Large intestine (tissue), 3 donors: Measurements from ENCODE around the gene HTR2C. TPM values are rescaled to one million over a fixed set of nuclear protein-coding genes. Genes with fewer than 3 reads are reported as not detected.

Experiments
- DNase-seq, 2 donors: peaks; one replicate each; pipeline versions ENCODE4 v3.0.0 to v3.0.0-alpha.2; 2013
- H3K27ac ChIP-seq: one replicate; pipeline ENCODE4 v1.5.1; 2013; ENCODE audit warnings: low read length
- H3K27me3 ChIP-seq: 2 replicates; pipeline ENCODE4 v1.6.1; 2013; ENCODE audit warnings: low read length; ENCODE audit not compliant: control insufficient read depth, insufficient read depth
- H3K36me3 ChIP-seq: 2 replicates; pipeline ENCODE4 v1.6.1; 2013; ENCODE audit warnings: low read length; ENCODE audit not compliant: control insufficient read depth, insufficient read depth
- H3K4me1 ChIP-seq: one replicate; pipeline ENCODE4 v1.6.1; 2013; ENCODE audit warnings: low read length; ENCODE audit not compliant: control insufficient read depth, insufficient read depth
- H3K4me3 ChIP-seq: one replicate; pipeline ENCODE4 v1.5.1; 2013; ENCODE audit warnings: low read length
- H3K9me3 ChIP-seq: one replicate; pipeline ENCODE4 v1.6.1; 2013; ENCODE audit warnings: mild to moderate bottlenecking, low read depth, low read length, moderate library complexity; ENCODE audit not compliant: control insufficient read depth
- WGBS: methylation state at CpG from one replicate; pipeline ENCODE4 v1.1.5; 2013; ENCODE audit warnings: low lambda C conversion rate; ENCODE audit not compliant: insufficient coverage; 5-methylcytosine and 5-hydroxymethylcytosine counted together
- polyA plus RNA-seq: library from polyadenylated mRNA; unstranded; fragments of 120-200 nt; gene quantifications from one replicate; pipeline ENCODE4 v1.2.1, GENCODE V29; 2013

The HTR2C gene
- polyA plus RNA-seq, 1 donor = not detected

DNA sequence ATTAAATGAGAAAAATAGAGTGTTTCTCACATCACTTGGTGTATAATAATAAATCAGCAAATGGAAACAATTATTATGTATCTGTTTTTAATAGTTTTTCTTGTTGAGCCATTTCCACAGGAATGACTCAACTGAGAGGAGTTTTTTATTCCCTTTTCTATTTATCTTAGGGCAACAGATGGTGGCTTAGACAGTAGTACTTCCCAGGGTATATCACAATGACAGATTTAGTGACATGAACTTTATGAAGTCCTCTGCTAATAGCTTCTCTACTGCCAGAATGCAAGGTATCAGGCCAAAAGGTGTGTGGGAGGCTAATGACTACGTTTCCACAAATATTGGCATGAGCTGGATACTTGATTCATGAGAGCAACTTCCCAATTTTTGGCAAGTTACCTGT is 126.7 kb downstream of the HTR2C start:
- WGBS = no CpG with 5 or more reads among the region's 1 CpG
- Histone ChIP-seq H3K27me3 (no peaks in the 10 kb centered on the region), H3K4me3 (no peak overlapping the region), H3K9me3 (no peaks in the 10 kb centered on the region), H3K4me1 (no peaks in the 10 kb centered on the region), H3K36me3 (no peaks in the 10 kb centered on the region), H3K27ac (no peak overlapping the region)
- DNase-seq = no peak

DNA sequence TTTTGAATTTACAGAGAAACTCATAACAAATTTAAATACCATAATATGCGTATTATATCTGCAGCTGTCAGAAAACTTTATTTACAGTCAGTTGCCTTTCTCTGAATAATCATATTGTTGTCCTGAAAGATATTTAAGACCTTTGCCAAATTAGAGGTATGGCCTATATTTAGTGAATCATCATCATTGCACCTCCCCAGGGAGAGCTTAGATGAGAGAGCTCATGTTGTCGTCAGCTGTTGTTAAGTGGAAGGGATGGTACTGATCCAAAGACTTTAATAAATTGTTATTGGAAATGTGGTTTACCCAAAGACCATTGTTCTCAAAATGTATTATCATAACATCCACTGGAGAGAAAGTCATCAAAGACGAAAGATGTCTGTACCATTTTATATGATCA is 128.6 kb downstream of the HTR2C start:
- no peaks in the 10 kb centered on the region for H3K36me3 ChIP-seq
- H3K4me1 ChIP-seq = no peaks in the 10 kb centered on the region
- no peaks in the 10 kb centered on the region for H3K9me3 ChIP-seq
- no peak overlapping the region for H3K27ac ChIP-seq
- DNase-seq = no peak
- H3K27me3 ChIP-seq = no peaks in the 10 kb centered on the region
- WGBS = no CpG with 5 or more reads among the region's 3 CpGs
- H3K4me3 ChIP-seq = no peak overlapping the region

DNA sequence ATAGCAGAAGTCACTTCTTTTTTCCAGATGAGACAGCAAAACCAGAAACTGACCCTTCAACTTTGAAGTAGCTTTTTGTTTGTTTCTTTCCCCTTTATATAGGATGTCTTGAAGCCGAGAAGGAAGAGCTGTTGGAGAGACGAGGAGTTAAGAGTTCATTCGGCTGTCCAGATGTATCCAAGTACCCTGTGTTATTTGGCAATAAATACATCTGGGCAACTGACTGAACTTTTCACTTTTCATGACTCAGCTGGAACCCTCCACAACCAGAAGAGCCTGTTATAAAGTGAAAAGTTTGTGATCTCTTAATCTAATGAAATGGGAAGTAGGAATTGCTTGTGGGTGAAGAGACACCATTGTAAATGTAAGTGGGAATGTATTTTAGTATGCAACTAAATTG is 131.2 kb downstream of the HTR2C start:
- no CpG with 5 or more reads among the region's 3 CpGs for WGBS
- Histone ChIP-seq H3K4me1 (no peaks in the 10 kb centered on the region), H3K27ac (no peak overlapping the region), H3K9me3 (no peaks in the 10 kb centered on the region), H3K4me3 (no peak overlapping the region), H3K27me3 (no peaks in the 10 kb centered on the region), H3K36me3 (no peaks in the 10 kb centered on the region)
- no peak for DNase-seq

DNA sequence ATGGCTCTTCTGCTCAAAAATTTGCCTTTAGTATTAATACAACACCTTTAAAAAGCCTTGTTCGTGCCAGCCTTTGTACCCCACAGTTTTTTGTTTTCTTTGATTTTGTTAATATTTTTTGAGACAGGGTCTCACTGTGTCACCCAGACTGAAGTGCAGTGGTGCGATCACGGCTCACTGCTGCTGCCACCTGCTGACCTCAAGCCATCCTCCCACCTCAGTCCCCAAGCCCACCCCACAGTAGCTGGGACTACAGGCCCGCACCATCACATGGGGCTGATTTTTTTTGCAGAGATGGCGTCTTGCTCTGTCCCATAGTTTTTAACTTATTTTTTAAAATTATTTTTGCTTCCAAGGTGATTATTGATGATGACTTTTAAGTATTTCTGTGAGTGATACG is 134.0 kb downstream of the HTR2C start:
- no peak overlapping the region for H3K27ac ChIP-seq
- no peaks in the 10 kb centered on the region for H3K27me3 ChIP-seq
- no peak overlapping the region for H3K4me3 ChIP-seq
- H3K9me3 ChIP-seq = no peaks in the 10 kb centered on the region
- no peaks in the 10 kb centered on the region for H3K4me1 ChIP-seq
- H3K36me3 ChIP-seq = no peaks in the 10 kb centered on the region
- WGBS = no CpG with 5 or more reads among the region's 6 CpGs
- DNase-seq = no peak

DNA sequence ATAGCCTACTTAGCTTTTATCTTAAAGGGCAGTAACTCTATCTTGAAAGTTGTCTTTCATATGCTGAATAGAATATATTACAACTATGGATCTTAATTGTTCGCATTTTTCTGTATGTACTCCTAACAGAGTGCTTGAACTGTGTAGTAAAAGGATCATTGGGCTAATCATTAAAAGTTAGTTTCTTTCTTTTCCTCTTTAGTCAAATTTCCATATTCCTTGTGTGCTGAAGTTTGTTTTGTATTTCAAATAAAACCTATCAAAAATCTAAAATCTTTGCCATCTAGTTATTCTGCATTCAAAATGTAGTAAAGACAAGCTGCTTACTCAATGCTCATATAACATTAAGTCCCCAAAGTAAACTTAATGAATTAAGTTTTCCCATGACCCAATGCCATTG is 182.7 kb downstream of the HTR2C start:
- no peak for DNase-seq
- H3K27ac ChIP-seq = no peak overlapping the region
- H3K36me3 ChIP-seq = no peaks in the 10 kb centered on the region
- H3K27me3 ChIP-seq = no peaks in the 10 kb centered on the region
- WGBS = no CpG with 5 or more reads among the region's 1 CpG
- H3K4me1 ChIP-seq = no peaks in the 10 kb centered on the region
- no peak overlapping the region for H3K4me3 ChIP-seq
- no peaks in the 10 kb centered on the region for H3K9me3 ChIP-seq

DNA sequence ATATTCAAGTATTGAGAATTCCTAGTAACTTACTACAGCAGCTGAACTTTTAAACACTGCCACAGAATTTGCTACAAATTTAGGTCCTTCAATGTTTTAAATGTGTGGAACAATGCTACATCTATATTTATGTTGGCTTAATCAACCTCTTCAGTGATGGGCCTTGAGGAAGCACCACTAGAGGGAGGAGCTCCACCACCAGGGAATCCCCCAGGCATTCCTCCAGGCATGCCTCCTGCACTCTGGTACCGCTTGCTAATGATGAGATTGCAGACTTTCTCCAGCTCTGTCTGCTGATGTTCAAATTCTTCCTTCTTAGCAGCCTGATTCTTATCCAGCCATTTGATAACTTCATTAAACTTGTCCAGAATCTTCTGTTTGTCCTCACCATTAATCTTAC is 190.8 kb downstream of the HTR2C start:
- Histone ChIP-seq H3K4me3 (no peak overlapping the region), H3K36me3 (no peaks in the 10 kb centered on the region), H3K9me3 (no peaks in the 10 kb centered on the region), H3K27ac (no peak overlapping the region), H3K27me3 (no peaks in the 10 kb centered on the region), H3K4me1 (no peaks in the 10 kb centered on the region)
- DNase-seq = peak in 1 of 2 donors; percentile 0
- WGBS = no CpG with 5 or more reads among the region's 1 CpG

DNA sequence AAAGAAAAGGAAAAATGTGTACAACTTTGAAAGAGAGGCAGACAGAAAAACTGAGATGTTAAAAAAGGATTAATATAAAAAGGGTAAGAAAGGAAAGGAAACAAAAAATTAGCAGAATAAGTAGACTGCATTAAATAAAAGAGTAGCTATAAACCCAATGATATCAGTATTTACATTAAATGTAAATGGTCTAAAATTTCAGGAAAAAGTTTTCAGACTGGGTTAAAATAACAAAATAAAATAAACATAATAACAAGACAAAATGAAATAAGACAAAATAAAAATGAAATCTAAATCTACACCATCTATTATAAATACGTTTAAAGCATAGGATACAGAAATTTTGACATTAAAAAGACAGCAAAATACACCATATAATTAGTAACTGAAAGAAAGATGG is 199.0 kb downstream of the HTR2C start:
- H3K36me3 ChIP-seq = no peaks in the 10 kb centered on the region
- H3K4me1 ChIP-seq = no peaks in the 10 kb centered on the region
- no peak for DNase-seq
- no peaks in the 10 kb centered on the region for H3K27me3 ChIP-seq
- H3K9me3 ChIP-seq = no peaks in the 10 kb centered on the region
- no CpG with 5 or more reads among the region's 1 CpG for WGBS
- H3K4me3 ChIP-seq = no peak overlapping the region
- H3K27ac ChIP-seq = no peak overlapping the region

DNA sequence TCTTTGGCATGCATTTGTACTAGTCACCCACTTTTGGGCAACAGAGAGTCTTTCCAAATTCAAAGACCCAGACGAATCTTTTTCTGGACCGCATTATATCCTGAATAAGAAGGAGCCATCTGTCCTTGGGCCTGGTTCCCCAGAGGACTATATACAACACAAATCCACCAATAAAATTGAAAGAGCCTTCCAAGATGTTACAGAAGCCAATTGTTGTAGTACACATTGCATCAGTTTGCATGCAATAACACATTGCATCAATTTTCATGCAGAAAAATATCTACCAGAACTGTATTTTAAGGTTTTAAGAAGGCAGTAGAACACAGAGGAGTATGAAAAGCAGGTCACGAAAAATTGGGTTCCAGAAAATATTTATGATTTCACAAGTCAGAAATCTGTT is 203.2 kb downstream of the HTR2C start:
- Histone ChIP-seq H3K27ac (no peak overlapping the region), H3K36me3 (no peaks in the 10 kb centered on the region), H3K4me3 (no peak overlapping the region), H3K9me3 (no peaks in the 10 kb centered on the region), H3K4me1 (no peaks in the 10 kb centered on the region), H3K27me3 (no peaks in the 10 kb centered on the region)
- DNase-seq = no peak
- no CpG with 5 or more reads among the region's 3 CpGs for WGBS

DNA sequence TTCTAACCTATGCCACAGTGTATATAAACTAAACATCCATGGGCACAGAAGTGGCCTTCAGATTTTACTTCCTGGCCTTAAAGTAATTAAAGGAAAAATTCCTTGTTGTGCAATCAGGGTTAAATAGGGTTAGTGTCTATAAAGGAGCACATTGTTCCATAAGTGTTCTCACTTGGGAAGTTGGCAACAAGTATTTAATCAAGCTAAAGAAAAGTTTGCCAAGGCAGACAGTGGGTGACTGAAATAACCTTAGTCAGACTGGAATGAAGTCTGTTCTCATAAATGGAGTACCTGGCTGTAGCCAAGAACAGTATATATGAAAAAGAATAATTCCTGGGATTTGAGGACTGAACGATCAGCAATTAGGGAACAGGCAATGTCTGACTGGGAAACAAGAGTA is 213.6 kb downstream of the HTR2C start:
- no peak for DNase-seq
- WGBS = no CpG with 5 or more reads among the region's 1 CpG
- Histone ChIP-seq H3K4me3 (no peak overlapping the region), H3K4me1 (no peaks in the 10 kb centered on the region), H3K27me3 (no peaks in the 10 kb centered on the region), H3K9me3 (no peaks in the 10 kb centered on the region), H3K27ac (no peak overlapping the region), H3K36me3 (no peaks in the 10 kb centered on the region)

DNA sequence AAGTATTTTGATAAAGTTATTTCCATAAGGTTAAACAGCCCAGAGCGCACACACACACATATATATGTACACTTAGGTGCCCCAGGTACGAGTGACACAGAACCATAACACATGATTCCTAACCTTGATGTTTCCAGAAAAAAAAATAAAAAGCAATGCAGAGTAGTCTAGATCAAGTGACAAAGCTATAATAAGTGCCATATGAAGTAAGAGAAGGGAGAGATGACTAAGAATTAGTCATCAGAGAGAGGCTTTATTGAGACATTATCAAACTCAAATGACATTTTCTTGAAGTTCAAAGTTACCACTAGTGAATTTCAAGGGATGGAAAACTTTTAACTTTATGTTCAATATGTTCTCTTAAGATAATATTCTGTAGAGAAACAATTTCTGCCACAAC is 215.0 kb downstream of the HTR2C start:
- no peak overlapping the region for H3K4me3 ChIP-seq
- no peaks in the 10 kb centered on the region for H3K27me3 ChIP-seq
- no peaks in the 10 kb centered on the region for H3K4me1 ChIP-seq
- DNase-seq = no peak
- no peak overlapping the region for H3K27ac ChIP-seq
- no peaks in the 10 kb centered on the region for H3K9me3 ChIP-seq
- no peaks in the 10 kb centered on the region for H3K36me3 ChIP-seq
- no CpG with 5 or more reads among the region's 2 CpGs for WGBS

DNA sequence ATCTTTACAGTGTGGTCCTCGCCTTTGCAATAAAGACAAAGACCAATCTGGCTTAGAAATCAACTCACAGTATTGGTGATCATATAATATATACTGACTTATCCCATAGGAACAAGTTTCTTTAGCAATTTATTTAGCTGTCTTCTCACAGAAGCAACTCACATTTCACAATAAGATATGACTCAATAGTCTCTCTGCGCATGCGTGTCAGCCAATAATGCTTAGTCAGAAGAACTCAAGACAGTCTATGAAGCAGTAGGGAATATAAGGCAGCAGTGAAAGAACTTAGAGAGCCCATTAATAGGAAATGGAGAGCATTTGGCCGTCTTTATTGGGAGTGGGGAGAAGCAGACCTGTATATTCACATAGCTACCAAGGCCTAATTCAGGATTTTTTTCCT is 216.8 kb downstream of the HTR2C start:
- no peaks in the 10 kb centered on the region for H3K9me3 ChIP-seq
- no peak overlapping the region for H3K27ac ChIP-seq
- no peaks in the 10 kb centered on the region for H3K36me3 ChIP-seq
- H3K27me3 ChIP-seq = no peaks in the 10 kb centered on the region
- no CpG with 5 or more reads among the region's 4 CpGs for WGBS
- no peak for DNase-seq
- no peak overlapping the region for H3K4me3 ChIP-seq
- H3K4me1 ChIP-seq = no peaks in the 10 kb centered on the region
